IPS DF 19.7 (cell line): Measurements from ENCODE around the gene HARBI1.

Experiments
- DNase-seq: peaks from one replicate; pipeline ENCODE4 v3.0.0-alpha.2; 2013; ENCODE audit warnings: low read depth, low spot score

Gene HARBI1

DNA sequence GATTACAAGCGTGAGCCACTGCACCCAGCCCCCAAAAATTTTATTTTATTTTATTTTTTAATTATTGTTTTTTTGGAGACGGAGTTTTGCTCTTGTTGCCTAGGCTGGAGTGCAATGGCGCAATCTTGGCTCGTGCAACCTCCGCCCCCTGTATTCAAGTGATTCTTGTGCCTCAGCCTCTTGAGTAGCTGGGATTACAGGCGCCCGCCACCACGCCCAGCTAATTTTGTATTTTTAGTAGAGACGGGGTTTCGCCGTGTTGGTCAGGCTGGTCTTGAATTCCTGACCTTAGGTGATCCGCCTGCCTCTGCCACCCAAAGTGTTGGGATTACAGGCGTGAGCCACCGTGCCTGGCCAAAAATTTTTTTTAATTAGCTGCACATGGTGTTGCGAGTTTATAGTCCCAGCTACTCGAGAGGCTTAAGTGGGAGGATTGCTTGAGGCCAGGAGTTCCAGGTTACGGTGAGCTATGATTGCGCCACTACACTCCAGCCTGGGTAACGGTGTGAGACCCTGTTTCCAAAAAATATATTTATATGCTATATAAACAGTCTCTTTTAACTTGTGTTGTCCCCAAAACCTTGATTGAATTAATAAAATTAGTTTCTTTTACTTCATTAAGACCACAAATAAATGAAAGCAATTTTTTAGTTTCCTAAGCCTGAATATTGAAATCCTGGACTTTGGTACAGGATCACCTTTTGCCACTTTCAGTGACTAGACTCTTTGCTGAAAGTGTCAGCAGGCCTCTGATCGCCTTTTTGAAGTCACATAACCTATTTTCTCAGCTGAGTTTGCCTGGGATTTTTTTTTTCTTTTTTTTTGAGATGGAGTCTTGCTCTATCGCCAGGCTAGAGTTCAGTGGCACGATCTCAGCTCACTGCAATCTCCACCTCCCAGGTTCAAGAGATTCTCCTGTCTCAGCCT lies 16.5 kb upstream of the HARBI1 start:
- no peak for DNase-seq

DNA sequence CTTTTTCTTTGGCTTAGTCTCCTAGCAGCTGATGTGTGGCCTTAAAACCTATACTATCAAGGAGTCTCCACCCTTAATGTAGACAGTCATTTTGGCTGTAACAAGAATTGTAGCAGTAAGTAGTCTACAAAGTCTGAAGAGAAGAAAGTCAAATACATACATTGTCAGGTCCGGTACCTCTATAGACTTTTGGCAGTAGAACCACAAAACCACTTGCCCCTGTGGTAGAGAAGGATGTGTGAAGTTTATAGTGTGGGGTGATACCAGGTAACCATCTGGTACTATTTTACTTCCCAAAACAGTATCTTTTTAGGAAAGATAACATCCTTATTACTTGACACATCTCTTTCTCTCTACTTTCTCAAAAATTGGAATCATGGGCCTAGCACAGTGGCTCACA lies 15.5 kb upstream of the HARBI1 start:
- DNase-seq, result no peak

DNA sequence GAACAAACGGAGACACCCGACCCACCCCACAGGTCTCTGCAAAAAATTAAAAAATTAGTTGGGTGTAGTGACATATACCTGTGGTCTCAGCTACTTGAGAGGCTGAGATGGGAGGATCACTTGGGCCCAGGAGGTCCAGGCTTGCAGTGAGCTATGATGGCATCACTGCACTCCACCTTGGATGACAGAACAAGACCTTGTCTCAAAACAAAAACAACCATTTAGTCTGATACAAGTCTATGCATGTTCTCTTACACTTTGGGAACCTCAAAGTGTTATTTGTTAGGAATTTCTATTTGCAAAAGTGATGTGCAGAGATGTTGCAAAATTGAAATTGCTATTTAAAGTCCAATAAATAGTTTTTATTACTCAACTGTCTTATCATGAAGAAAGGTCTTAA lies 14.6 kb upstream of the HARBI1 start:
- no peak for DNase-seq

DNA sequence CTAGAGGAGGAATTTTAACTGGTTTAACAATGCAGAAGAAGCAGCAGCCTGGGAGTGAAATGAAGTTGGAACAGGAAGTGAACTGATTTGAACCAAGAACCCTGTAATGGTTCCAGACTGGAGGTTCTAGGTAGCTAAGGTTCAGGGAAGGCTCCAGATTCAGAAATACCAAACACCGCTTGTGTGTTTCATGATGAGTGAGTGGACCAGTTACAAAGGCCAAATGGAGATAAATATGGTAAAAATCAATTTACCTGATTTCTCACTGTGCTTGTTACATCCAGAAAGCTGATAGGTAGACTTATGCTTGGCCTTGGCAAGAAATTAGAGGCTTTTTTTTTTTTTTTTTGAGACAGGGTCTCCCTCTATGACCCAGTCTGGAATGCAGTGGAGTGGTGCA lies 13.2 kb upstream of the HARBI1 start:
- DNase-seq, result no peak

DNA sequence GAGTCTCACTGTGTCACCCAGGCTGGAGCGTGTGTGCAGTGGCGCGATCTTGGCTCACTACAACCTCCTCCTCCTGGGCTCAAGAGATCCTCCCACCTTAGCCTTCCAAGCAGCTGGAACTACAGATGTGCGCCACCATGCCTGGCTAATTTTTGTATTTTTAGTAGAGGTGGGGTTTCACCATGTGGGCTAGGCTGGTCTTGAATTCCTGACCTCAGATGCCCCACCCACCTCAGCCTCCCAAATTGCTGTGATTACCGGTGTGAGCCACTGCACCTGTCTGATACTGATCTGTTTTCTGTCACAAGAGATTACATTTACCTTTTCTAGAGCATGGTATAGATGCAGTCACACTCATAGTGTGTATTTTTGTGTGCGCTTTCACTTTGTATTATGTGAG lies 11.9 kb upstream of the HARBI1 start:
- DNase-seq, result no peak

DNA sequence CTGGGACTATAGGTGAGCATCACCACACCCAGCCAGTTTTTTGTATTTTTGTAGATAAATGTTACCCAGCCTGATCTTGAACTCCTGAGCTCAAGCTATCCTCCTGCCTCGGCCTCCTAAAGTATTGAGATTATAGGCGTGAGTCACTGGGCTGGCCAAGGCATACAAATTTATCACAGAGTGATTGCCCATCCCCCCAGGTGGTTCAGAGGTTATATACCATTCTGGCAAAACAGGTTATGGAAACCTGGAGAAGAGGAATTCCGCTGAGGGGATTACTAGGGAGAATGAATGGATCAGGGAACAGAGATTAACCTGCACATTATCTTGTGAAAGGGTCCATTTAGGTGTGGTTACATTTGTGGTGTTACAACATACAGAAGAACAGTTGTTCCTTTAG lies 8.4 kb upstream of the HARBI1 start:
- no peak for DNase-seq

DNA sequence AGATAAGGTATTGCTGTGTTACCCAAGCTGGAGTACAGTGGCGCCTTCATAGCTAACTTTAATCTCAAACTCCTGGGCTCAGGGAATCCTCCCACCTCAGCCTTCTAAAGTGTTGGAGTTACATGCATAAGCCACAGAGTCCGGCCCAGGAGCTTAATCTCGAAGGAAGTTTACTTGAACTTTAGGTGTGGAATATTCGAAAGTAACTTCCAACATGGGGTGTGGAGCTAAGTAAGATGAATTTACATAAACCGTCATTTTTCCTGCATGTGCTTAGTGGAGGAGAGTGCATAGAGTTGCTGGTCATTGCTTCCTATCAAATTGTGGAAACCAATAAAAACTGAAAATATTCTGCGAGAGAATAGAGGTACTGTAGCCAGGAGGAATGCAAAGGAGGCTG lies 1.8 kb upstream of the HARBI1 start:
- DNase-seq, result no peak

DNA sequence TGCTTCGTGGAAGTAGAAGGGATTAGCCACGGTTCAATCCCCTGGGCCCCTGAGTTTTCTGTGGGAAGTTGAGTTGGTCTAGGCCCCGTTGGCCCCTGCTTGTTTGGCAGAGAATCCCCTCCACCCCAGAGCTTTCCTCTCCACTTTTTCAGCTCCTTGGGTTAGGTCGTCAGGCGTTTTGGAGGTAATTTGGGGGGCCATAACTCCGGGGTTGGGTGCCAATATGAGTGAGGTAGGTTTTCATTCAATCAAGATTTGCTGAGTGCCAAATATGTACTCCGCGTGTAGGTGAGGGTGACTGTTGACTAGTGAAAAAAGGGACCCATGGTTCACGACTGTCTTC lies 916 bp upstream of the HARBI1 start:
- no peak for DNase-seq

DNA sequence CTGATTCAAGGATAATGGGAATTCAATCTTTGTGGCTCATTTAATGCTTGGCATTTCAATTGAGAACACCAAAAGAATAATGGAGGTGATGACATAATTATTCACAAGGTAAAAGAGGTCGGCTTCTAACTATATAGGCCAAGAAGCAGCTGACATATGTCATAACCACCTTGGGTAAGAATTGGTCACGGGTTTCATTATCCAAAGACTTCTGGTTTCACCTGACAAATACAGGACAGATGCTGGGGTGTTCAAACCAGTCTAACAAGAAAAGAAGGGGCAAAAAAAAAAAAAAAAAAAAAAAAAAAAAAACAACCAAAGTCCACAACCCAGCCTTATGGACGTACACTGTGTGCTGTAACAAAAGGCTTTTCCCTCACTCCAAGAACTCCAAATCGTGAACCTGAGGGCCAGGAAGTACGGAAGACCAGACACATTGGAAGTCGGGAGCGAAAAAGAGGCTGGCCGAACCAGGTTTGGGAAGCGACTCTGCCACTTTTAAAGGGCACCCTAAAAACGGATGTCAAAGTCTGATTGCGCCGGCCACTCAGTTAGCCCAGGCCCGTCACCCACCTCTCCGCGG lies 385 bp downstream of the HARBI1 start:
- no peak for DNase-seq

DNA sequence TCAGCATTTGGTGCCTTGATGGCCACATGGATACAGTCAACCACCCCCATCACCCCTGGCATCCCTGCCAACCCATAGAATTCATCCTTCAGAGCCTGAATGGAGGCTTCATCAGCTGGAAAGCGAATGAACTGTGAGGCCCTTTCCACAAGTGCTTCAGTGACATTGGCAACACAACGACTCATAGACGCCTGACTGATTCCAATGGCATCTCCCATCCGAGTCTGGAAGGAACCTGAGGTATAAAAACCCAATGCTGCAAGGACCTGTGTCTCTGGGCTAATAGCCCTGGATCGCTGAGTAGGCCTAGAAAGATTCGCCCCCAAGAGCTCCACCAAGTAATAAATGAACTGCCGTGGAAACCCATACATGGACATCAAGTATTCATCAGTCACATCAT lies 1.3 kb downstream of the HARBI1 start:
- DNase-seq, result no peak

DNA sequence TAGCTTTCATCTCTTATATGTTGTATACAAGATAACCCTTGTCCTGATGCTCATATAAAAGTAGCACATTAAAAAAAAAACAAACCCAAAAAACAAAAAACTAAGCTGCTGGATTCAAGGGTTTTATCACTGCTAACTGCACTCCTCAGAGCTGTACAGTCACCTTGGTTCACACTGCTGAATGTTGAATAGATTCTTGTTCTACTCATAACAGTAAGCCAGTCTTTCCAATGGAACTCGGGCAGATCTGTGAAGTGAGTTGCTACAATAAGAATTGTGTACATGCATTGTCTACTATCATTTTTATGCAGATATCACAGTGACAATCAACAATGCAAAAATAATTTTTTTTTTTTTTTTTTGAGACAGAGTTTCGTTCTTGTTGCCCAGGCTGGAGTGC lies 4.7 kb downstream of the HARBI1 start:
- no peak for DNase-seq

DNA sequence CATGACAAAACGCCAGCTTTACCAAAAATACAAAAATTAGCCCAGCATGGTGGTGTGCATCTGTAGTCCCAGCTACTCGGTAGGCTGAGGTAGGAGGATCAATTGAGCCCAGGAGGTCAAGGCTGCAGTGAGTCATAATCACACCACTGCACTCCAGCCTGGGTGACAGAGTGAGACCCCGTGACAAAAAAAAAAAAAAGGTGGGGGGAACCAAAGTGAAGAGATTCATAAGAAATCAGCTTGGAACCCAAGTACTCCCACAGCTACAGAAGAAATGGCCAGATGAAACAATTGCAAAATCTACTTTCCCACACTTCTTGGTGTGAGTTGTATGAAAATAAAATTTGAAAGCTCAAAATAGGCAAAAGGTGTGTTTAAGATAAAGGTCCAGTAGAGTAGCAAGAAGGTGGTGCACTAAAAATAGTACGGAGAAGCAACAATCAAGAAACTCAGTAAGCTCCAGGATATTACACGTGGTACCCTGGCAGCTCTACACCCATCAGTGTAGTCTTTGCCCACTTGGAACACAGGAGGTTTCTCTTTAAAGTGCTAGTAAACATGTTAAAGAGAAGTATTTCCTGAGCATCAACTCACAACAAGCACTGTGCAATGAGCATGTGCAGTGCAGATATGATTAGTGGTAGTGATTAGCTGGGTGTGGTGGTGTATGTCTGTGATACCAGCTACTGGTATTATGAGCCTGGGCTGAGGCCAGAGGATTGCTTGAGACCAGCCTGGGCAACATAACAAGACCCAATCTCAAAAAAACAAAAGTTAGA lies 5.3 kb downstream of the HARBI1 start:
- DNase-seq, result no peak

DNA sequence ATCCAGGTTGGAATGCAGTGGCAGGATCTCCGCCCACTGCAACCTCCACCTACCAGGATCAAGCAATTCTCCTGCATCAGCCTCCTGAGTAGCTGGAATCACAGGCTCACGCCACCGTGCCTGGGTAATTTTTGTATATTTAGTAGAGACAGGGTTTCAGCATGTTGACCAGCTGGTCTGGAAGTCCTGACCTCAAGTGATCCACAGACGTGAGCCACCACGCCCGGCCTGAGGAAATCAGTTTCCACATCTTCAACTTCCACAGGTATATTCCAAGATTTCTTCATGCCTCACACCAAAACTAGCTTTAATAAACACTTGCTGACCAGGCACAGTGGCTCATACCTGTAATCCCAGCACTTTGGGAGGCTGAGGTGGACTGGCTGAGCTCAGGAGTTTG lies 7.6 kb downstream of the HARBI1 start:
- DNase-seq, result no peak

DNA sequence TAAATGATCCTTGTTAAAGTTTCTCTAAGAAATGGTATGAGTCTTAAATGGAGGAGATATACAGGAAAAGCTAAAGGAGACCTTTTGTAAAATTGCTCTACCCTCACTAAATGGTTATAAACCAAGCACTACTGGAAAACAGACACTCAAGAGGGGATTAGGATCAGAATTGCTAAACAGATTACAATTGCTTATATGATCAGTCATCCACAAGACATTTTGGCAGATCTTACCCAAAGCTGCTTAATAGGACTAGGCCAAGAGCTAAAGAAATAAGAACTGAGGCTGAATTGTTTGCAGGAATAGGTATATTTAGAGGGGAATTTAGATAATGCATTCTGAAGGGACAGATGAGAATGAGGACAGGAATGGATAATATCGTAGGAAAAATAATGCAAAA lies 9.5 kb downstream of the HARBI1 start:
- no peak for DNase-seq

DNA sequence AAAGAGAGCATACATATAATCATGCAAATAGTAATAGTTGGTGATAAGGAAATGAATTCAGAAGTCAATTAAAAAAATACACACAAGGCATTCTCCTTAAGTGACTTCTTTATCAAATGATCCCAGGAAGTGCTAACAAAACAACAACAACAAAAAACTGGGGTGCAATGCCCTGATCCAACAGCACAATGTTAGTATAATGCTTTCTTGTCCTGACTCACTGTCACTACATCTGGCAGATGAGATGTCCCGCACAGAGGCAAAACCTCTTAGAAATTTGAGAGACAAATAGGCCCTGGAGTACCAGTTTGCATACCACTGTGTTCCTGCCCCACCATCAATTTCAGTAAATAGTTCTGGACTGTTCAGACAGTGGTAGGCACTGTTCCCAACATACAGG lies 12.2 kb downstream of the HARBI1 start:
- no peak for DNase-seq

DNA sequence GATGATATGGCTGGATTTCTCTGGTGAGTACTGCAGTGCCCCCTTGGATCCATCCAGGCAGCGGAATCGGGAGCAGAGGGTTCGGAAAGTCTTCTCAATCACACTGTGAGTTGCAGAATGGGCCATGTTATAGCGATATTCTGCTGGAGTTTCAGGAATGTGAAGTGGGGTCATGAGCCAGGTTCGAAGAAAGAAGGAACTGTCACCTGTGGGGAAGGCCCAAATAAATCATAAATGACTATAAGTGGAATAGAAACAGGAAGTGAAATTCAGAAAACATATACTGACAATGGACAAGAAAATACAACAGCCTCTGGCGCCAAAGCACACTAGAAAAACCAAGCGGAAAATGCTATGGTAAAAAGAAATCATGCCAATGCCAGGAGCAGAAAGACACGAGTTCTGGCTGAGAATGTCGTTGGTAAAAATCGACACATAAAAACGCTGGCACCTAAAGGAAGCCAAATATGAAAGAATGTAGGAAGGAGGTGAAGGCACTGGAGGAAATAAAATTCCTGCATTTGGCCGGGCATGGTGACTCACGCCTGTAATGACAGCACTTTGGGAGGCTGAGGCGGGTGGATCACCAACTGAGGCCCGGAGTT lies 13.2 kb downstream of the HARBI1 start:
- DNase-seq, result no peak

DNA sequence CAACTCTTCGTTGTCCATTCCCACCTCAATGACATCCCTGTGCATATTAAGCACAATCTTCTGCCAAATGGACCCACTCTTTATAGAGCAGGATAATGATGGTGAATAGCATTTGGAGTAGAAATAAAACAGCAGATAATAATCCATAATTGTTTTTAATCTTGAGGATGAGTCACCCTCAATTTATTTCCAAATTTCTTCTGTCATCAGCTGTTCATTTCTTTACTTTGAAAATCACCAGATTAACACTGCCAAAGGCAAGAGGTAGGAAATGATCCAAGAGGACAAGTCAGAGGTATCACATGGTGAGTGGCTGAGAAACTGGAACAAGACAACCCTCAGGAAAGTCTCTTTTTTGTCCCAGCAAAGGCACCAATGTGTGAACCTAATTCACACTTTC lies 15.9 kb downstream of the HARBI1 start:
- DNase-seq, result no peak

DNA sequence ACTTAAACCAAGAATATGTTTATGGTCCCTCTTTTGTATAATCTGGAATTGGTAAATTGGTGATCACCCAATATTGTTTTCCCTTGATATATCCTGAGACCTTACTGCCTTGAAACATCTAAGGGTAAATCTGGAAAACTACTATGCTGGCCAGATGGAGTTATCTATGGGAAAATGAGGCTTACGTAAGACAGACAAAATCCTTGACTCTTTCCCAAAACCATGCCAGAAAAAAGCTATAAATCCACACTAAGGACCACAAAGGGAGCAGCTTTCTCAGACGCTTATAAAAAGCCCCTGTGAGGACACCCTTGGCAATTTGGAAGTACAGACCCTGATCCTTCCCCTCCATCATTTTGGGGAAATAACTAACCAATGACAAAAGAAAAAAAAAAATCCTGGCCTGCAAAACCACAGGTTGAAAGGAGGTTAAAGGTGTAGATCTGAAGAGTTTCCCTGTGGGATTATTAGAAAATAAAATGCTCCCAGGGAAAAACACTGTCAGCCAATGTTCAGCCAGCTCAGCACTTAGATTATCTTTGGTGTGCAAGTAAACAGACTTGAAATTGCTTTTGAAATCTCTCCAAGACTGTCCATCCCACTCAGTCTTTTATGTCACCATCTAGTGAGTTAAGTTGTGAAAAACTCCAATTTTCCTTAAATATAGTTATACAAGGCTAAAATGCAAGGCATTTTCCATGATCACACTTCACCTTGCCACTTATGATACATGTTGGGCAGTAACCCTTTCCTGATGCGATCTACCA lies 16.6 kb downstream of the HARBI1 start:
- no peak for DNase-seq

DNA sequence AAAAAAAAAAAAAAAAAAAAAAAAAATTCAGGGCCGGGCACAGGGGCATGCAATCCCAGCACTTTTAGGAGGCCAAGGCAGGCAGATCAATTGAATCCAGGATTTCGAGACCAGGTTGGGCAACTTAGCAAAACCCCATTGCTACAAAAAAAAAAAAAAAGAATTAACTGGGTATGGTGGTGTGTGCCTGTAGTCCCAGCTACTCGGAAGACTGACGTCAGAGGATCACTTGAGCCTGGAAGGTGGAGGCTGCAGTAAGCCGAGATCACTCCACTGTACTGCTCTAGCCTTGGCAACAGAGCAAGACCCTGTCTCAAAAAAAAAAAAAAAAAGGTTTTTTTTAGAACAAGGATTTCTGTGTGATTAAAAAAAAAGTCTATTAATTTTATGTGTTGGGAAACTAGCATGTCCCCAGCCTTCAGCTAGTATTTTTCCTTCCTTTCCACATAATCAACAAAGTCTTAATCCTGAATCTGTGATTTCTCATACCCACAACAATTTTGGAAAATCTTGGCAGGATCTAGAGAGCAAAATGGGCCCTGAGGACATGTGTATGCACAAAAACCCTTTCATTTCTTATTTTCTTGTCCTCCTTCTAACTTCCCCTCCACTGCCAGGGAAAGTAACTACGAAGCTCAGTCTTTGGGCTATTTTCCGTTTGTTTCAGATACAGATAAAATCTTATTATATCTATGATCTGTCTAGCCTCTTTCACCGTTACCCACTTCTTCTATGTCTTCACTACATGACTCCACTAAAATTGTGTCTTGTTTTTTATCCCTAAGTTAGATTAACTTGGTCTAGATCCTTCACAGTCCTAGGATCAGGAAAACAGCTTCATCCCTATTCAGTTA lies 17.5 kb downstream of the HARBI1 start:
- no peak for DNase-seq

DNA sequence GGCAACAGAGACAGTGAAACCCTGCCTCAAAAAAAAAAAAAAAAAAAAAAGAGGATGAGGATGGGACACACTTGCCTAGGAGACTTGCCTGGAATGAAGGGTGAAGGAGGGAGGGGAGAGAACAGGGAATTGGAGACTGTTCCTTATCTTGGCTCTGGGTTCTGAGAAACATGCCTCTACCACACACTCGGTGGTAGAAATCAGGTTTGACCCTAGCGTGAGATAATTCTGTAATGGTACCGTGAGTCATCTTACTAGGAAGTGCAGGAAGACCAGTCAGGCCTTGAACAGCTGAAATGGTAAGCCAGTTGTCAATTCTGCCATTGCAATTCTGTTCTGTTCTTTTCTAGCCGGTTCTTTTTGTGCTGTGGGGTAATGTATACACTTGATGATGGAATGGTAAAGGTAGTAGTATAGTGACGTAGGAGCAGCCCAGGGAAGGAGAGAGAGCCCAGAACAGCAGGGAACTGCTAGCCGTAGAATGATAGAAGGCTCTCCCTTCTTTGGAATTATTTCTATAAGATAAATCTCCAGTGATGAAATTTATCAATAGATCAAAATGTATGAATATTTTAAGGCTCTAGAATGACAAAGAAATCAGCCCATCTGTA lies 19.3 kb downstream of the HARBI1 start:
- DNase-seq, result no peak
